Stimulated activated CD4-positive, alpha-beta T cell treated with anti-CD3 and anti-CD28 coated beads, Interleukin-1b, Interleukin-23, amount 100 ng/mL, for 1 hour (primary cell): ENCODE measurements around the gene FAF2.
"Not testable (repeated sequence)": the region's sequence is repeated elsewhere in the genome, so short reads cannot be mapped to it uniquely, and the experiment has no call there.

Experiments
- DNase-seq, 2 donors: peaks; one replicate each; pipeline ENCODE4 v3.0.0-alpha.2; 2020; ENCODE audit warnings: low read depth in 2 of 2

The FAF2 gene

GRCh38 chr5:176416965-176417364, 31.2 kb upstream of the FAF2 start:
- DNase-seq = no peak

GRCh38 chr5:176418251-176418650, 29.9 kb upstream of the FAF2 start:
- no peak for DNase-seq

- no peak for DNase-seq
These were observed 28.1 kb upstream of the FAF2 start for GRCh38 chr5:176420086-176420485.

- no peak for DNase-seq
These were observed 27.1 kb upstream of the FAF2 start for GRCh38 chr5:176420972-176421544.

- no peak for DNase-seq
These were observed 24.0 kb upstream of the FAF2 start for GRCh38 chr5:176424181-176424580.

- no peak for DNase-seq
These were observed 23.0 kb upstream of the FAF2 start for GRCh38 chr5:176425138-176425537.

- DNase-seq = no peak
These were observed 22.4 kb upstream of the FAF2 start for GRCh38 chr5:176425791-176426190.

- no peak for DNase-seq
These were observed 21.3 kb upstream of the FAF2 start for GRCh38 chr5:176426876-176427275.

- DNase-seq = no peak
These were observed 20.2 kb upstream of the FAF2 start for GRCh38 chr5:176427971-176428370.

GRCh38 chr5:176429972-176430371, 18.2 kb upstream of the FAF2 start:
- DNase-seq = no peak

- no peak for DNase-seq
These were observed 15.5 kb upstream of the FAF2 start for GRCh38 chr5:176432707-176433106.

- no peak for DNase-seq
These were observed 11.5 kb upstream of the FAF2 start for GRCh38 chr5:176436656-176437055.

GRCh38 chr5:176438959-176439757, 9.0 kb upstream of the FAF2 start:
- no peak for DNase-seq

- no peak for DNase-seq
These were observed 7.1 kb upstream of the FAF2 start for GRCh38 chr5:176440927-176441706.

GRCh38 chr5:176441921-176442323, 6.3 kb upstream of the FAF2 start:
- DNase-seq = no peak

GRCh38 chr5:176442911-176443310, 5.3 kb upstream of the FAF2 start:
- not testable (repeated sequence) for DNase-seq

GRCh38 chr5:176444742-176445141, 3.4 kb upstream of the FAF2 start:
- DNase-seq = no peak

GRCh38 chr5:176446028-176446665, 2.0 kb upstream of the FAF2 start:
- no peak for DNase-seq

GRCh38 chr5:176446884-176447590, 1.1 kb upstream of the FAF2 start:
- no peak for DNase-seq

- no peak for DNase-seq
These were observed 601 bp upstream of the FAF2 start for GRCh38 chr5:176447591-176447977.

GRCh38 chr5:176450077-176450476, 1.9 kb downstream of the FAF2 start:
- DNase-seq = no peak
